DND-41 (cell line): ENCODE data around the gene EPHB3.

Experiments used
- ATAC-seq: fragments of 200-7000 bp; cut with Tn5 transposase; 3 replicates; pipeline ENCODE4 v1.9.1; 2021; ENCODE audit warnings: low read depth; ENCODE audit not compliant: insufficient read depth
- DNase-seq: peaks from one replicate; pipeline ENCODE4 v3.0.0-alpha.2; 2020
- H2AFZ ChIP-seq: 2 replicates; pipeline ENCODE4 v1.6.0; 2012; ENCODE audit warnings: low read depth, low read length
- H3K27ac ChIP-seq: 2 replicates; pipeline ENCODE4 v1.5.1; 2012; ENCODE audit warnings: low read length, inconsistent platforms
- H3K27me3 ChIP-seq: fragments of 200-600 bp; sonication (generic); 2 replicates; pipeline ENCODE4 v1.6.0; 2012; ENCODE audit warnings: low read length, mild to moderate bottlenecking, inconsistent platforms; ENCODE audit not compliant: insufficient read depth, poor library complexity
- H3K36me3 ChIP-seq: 2 replicates; pipeline ENCODE4 v1.5.1; 2012; ENCODE audit warnings: low read length, inconsistent platforms; ENCODE audit not compliant: insufficient read depth
- H3K4me1 ChIP-seq: 2 replicates; pipeline ENCODE4 v1.5.1; 2012; ENCODE audit warnings: mild to moderate bottlenecking, low read length; ENCODE audit not compliant: insufficient read depth
- H3K4me2 ChIP-seq: 2 replicates; pipeline ENCODE4 v1.6.0; 2012; ENCODE audit warnings: mild to moderate bottlenecking, moderate library complexity, low read length, inconsistent platforms; ENCODE audit not compliant: insufficient read depth
- H3K4me3 ChIP-seq, 2 experiments: fragments of 200-600 bp in 1 of 2; shearing (Covaris generic) in 1 of 2; 2 replicates each; pipeline ENCODE4 v1.5.1; 2012 to 2016; ENCODE audit warnings: inconsistent platforms in 2 of 2, low read length in 2 of 2, mild to moderate bottlenecking in 2 of 2, low read depth in 1 of 2, moderate library complexity in 1 of 2
- H3K79me2 ChIP-seq: 2 replicates; pipeline ENCODE4 v1.6.0; 2012; ENCODE audit warnings: low read length, inconsistent platforms; ENCODE audit not compliant: insufficient read depth
- H3K9ac ChIP-seq: 2 replicates; pipeline ENCODE4 v1.6.0; 2012; ENCODE audit warnings: low read depth, mild to moderate bottlenecking, inconsistent platforms, low read length, moderate library complexity
- H3K9me3 ChIP-seq: 2 replicates; pipeline ENCODE4 v1.5.1; 2012; ENCODE audit warnings: low read length, moderate library complexity, mild to moderate bottlenecking, inconsistent platforms; ENCODE audit not compliant: insufficient read depth, severe bottlenecking
- H4K20me1 ChIP-seq: 2 replicates; pipeline ENCODE4 v1.6.0; 2012; ENCODE audit warnings: low read length; ENCODE audit not compliant: insufficient read depth
- EZH2 ChIP-seq: IDR thresholded peaks from 3 replicates; pipeline ENCODE4 v1.6.1; 2012; ENCODE audit warnings: borderline replicate concordance, low read depth, mild to moderate bottlenecking, moderate library complexity, low read length, inconsistent platforms; ENCODE audit not compliant: severe bottlenecking
- TF ChIP-seq, protein P1 (sequence below): IDR thresholded peaks from 2 replicates; pipeline ENCODE4 v1.5.1; 2012; ENCODE audit warnings: borderline replicate concordance, low read length, moderate library complexity, mild to moderate bottlenecking; ENCODE audit not compliant: poor library complexity, severe bottlenecking; ENCODE audit errors: extremely low read depth

Gene EPHB3

DNA sequence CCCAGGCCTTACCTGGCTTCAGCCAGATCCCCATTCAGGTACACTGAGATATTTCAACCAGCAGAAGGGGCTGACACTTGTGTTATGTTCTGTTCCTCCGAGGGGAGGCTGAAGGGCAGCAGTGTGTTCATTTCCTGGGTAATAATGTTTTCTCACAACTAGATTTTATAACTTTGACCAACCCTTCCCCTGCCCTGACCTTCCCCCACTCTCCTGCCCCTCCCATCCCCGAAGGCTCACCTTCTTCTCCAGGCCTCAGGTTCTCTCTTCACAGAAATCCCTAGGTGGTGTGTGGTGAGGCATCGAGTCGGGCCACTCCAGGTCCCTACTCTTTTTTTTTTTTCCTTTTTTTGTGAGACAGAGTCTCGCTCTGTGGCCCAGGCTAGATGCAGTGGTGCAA lies 34.6 kb downstream of the EPHB3 start:
- H3K9me3 ChIP-seq = no peaks in the 10 kb centered on the region
- H3K9ac ChIP-seq = no peak overlapping the region
- no peak overlapping the region for H3K4me2 ChIP-seq
- no peak overlapping the region for H2AFZ ChIP-seq
- no peaks in the 10 kb centered on the region for H3K4me1 ChIP-seq
- no peaks in the 10 kb centered on the region for H3K36me3 ChIP-seq
- DNase-seq = no peak
- TF ChIP-seq, protein P1, sequence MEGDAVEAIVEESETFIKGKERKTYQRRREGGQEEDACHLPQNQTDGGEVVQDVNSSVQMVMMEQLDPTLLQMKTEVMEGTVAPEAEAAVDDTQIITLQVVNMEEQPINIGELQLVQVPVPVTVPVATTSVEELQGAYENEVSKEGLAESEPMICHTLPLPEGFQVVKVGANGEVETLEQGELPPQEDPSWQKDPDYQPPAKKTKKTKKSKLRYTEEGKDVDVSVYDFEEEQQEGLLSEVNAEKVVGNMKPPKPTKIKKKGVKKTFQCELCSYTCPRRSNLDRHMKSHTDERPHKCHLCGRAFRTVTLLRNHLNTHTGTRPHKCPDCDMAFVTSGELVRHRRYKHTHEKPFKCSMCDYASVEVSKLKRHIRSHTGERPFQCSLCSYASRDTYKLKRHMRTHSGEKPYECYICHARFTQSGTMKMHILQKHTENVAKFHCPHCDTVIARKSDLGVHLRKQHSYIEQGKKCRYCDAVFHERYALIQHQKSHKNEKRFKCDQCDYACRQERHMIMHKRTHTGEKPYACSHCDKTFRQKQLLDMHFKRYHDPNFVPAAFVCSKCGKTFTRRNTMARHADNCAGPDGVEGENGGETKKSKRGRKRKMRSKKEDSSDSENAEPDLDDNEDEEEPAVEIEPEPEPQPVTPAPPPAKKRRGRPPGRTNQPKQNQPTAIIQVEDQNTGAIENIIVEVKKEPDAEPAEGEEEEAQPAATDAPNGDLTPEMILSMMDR = no peak
- TF ChIP-seq EZH2 = no peak
- no peak for ATAC-seq
- no peaks in the 10 kb centered on the region; the same call in 1 of the 2 replicates for H4K20me1 ChIP-seq
- peaks cover 4% of the 10 kb centered on the region for H3K27me3 ChIP-seq
- no peak overlapping the region for H3K27ac ChIP-seq
- no peak overlapping the region for H3K4me3 ChIP-seq
- no peaks in the 10 kb centered on the region for H3K79me2 ChIP-seq

DNA sequence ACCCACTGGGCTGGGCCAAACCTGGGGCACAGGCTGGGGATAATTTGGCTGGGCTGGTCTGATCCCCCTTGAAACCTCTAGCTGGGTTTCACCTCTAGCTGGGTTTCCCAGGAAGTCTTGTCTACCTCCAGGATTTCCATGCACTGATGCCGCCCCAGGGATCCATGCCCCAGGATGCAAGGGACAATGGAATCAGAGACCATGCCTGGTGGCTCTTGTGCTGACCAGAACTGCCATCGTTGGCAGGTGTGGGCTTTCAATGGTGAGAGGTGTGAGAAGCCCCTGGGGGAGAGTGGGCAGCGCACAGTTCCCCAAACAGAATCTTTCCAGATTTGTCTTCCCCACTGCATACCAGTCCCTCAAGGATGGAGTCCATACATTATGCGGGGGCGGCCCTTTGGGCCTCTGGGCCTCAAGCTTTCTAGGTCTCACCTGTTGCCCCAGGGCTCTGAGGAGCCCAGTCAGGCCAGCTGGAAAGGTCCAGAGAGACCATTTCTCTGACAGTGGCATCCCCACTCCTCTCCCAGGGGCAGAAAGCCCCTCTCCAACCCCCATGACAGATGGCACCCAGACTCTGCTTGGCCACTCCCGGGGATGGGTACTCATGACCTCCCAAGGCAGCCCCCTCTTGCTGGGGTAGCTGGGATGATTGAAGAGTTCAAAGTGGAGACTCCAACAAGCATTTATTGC lies 35.4 kb downstream of the EPHB3 start:
- Histone ChIP-seq H3K9ac (no peak overlapping the region), H3K27me3 (no peaks in the 10 kb centered on the region), H3K4me1 (no peaks in the 10 kb centered on the region), H3K4me3 (no peak overlapping the region), H3K27ac (no peak overlapping the region), H2AFZ (no peak overlapping the region), H3K79me2 (no peaks in the 10 kb centered on the region), H3K4me2 (no peak overlapping the region), H3K9me3 (no peaks in the 10 kb centered on the region), H3K36me3 (no peaks in the 10 kb centered on the region), H4K20me1 (no peaks in the 10 kb centered on the region; the same call in 1 of the 2 replicates)
- TF ChIP-seq, protein P1 = no peak
- no peak for TF ChIP-seq EZH2
- ATAC-seq (no peak), DNase-seq (no peak)

DNA sequence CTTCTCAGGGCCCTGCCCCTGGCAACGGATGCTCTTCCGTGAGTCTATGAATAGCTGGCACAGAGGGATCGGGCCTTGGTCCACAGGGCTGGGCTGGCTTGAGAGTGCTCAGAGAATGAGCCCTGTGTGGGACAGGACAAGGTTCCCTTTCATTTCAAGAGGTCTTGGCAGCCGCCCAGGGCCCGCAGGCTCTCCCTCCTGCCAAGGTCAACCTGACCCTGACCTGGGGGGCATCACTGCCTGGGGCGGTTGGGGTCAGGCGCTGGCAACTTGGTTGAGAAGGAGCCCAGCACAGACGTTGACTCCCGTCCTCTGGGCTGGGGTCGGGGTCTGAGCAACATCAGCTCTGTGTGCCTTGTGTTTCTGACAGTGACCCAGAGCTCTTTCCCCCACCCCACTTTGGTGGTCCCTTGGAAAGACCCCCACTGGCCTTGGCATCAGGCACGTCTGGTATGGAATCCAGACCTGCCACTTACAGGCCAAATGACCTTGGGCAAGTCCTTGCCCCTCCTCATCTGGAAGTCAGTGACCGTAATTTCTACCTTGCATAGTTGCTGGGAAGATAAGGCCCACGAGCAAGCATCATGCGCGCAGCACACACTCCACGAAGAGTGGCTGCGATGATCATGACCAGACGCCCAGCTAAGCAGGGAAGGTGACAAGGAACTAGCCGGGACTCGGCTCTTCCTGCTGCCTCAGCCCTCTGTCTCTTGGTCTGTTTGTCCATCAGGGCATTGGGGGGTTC lies 36.4 kb downstream of the EPHB3 start:
- TF ChIP-seq, protein P1 = no peak
- no peak for TF ChIP-seq EZH2
- DNase-seq = no peak
- H4K20me1 ChIP-seq = no peaks in the 10 kb centered on the region; the same call in 1 of the 2 replicates
- no peaks in the 10 kb centered on the region for H3K4me1 ChIP-seq
- no peaks in the 10 kb centered on the region for H3K79me2 ChIP-seq
- no peak overlapping the region for H3K27ac ChIP-seq
- no peak overlapping the region for H3K9ac ChIP-seq
- no peak overlapping the region for H2AFZ ChIP-seq
- H3K4me2 ChIP-seq = no peak overlapping the region
- no peak overlapping the region for H3K4me3 ChIP-seq
- H3K36me3 ChIP-seq = no peaks in the 10 kb centered on the region
- H3K9me3 ChIP-seq = no peaks in the 10 kb centered on the region
- H3K27me3 ChIP-seq = no peaks in the 10 kb centered on the region
- ATAC-seq = no peak
